Colon (tissue), 2 donors: ENCODE measurements around the gene WWOX.

ENCODE experiments used
- FAIRE-seq: peaks from 2 replicates; lab custom pipeline; 2012; peaks lifted over from hg19 to GRCh38; lab: Jason Lieb, UNC
- donor health status: control.
- donor health status: control.

WWOX gene

DNA sequence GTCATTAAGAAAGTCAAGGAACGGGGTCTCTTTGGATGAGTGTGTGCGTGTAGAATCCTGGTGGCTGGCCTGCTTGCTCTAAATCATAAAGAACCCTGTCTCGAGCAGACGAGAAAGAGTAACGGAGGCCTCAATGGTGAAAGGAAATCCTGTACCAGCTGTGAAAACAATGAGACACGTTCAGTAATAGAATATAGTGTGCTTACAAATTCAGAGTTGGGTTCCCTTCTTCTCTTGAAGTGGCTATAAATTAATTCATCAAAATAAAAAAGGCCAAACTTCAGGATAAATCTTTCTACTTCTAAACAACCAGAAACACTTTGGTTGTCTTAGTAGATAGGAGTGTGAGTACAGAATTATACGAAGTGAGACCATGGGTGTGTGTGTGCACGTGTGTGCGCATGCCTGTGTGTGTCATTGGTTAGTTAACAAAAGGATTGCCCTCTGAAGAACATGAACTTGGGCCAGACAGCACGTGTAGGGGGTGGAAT lies 48.5 kb downstream of the WWOX start:
- no peak for FAIRE-seq

- no peak for FAIRE-seq
Observed at GRCh38 chr16:78150233-78150632, 50.8 kb downstream of the WWOX start.

DNA sequence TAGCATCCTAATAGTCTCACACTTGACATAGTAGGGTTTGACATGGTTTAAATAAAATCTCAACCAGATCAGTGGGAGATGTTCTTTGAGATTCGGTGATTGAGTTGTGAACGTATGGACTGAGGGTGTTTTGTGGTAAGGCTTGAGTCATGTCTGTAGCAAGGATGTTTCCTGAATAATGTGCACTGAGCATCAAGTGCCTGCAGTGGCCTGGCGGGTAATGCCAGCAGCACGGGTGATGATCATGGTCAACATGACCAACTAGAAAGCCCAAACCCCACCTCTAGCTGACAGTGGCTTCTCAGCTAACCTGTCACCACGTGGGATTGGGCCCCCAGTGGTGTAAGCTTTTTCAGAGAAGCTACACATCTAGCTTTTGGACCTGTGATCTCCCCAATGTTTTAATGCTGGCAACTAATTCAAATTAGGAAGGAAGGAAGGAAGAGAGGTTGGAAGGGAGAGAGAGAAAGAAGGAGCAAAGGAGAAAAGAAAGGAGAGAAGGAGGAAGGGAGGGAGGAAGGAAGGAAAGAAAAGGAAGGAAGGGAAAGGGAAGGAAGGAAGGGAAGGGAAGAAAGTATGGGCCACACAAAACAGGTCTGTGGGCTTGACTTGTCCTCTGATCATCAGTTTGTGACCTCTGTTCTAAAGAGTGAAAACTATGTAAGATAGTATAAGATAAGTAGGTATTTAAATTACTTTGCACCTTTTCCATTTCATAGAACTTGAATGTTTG lies 55.4 kb downstream of the WWOX start:
- no peak for FAIRE-seq

GRCh38 chr16:78155791-78156345 lies 56.4 kb downstream of the WWOX start:
- FAIRE-seq: no peak

- FAIRE-seq: no peak
Observed at GRCh38 chr16:78161023-78161729, 61.7 kb downstream of the WWOX start.

GRCh38 chr16:78163772-78164670 lies 64.6 kb downstream of the WWOX start:
- no peak for FAIRE-seq

GRCh38 chr16:78170494-78170933 lies 71.1 kb downstream of the WWOX start:
- no peak for FAIRE-seq

- no peak for FAIRE-seq
Observed at GRCh38 chr16:78175287-78175686, 75.8 kb downstream of the WWOX start.

DNA sequence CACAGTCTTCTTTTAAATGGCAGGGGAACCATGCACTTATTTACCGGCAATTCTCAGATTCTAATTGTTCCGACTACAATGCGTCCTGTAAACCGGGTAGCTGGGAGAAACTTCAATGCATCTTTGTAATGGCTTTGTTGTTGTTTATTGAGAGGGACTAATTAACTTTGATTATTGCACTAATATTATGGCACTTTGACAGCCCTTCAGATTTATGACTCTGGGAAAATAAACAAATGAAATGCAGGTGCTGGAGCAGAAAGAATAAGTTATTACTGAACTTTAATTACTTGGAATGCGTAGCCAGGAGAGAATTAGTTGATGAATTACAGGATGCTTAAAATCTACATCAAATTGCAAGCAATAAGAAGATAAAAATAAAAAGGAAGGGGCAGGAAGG lies 77.0 kb downstream of the WWOX start:
- FAIRE-seq: no peak

- FAIRE-seq: no peak
Observed at GRCh38 chr16:78177218-78177617, 77.8 kb downstream of the WWOX start.

DNA sequence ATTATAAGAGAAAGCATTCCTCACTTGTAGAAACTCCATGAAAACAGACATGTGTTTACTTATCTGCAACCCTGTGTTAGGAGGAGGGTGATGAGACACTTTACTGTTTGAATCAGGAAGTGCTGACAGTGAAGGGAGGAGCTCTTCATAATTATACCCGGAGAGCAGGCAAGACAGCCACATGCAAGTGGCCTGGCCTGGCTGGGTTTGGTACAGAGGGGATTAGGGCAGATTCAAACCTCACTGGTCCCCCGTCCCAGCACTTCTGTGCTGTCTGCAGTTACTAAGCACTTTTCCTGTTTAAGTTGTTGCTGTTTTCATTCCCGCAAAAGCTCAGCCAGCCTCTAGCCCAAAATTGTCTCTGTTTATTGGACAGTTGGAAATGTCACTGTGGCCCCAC lies 78.5 kb downstream of the WWOX start:
- no peak for FAIRE-seq

DNA sequence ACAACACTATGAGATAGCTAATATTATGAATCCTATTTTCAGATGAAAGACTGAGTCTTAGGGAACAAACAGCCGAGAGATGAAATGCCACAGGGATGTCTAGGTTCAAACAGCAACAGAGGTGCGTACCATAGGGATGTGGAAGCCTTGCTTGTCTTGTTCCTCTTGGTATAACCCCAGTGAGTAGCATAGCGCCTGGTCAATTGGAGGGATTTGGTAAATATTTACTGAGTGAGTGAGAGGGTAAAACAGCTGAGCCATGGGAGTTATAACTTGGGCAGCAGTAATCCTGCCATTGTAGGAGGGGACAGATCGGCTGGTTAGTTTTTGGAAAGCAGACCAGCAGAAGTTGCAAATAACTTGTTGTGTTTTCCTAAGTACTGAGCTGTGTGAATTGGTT lies 80.2 kb downstream of the WWOX start:
- FAIRE-seq: no peak

DNA sequence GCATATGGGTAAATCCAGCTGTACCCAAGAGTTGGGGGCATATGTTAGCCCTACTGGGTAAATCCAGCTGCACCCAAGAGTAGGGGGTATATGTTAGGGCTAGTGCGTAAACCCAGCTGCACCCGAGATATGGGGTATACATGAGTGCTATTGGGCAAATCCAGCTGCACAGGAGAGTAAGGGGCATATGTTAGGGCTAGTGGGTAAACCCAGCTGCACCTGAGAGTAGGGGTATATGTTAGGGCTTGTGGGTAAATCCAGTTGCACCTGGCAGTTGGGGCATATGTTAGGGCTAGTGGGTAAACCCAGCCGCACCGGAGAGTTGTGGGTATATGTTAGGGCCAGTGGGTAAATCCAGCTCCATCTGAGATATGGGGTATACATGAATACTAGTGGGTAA lies 80.9 kb downstream of the WWOX start:
- FAIRE-seq: no peak

- no peak for FAIRE-seq
Observed at GRCh38 chr16:78183437-78184237, 84.2 kb downstream of the WWOX start.

- peak; percentile 60 for FAIRE-seq
Observed at GRCh38 chr16:78184238-78185183, 85.1 kb downstream of the WWOX start.

DNA sequence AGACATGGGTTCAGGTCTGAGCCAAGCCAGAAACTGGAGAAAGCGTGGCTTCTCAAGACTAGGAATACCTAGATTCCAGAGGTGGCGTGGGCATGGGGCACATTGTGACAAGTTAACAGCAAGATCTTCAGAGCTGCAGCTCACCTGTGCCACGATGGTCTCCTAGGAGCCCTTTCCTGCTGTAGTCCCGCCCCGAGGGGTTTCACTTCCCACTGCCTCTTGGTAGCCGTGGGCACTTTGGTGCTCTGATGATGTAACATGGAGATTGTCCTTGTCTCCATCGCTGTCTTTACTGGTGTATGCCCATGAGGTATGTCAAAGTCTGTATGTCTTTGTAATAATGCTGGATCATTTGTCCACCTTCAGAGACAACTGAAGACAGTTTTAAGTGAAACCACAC lies 89.7 kb downstream of the WWOX start:
- FAIRE-seq: no peak

DNA sequence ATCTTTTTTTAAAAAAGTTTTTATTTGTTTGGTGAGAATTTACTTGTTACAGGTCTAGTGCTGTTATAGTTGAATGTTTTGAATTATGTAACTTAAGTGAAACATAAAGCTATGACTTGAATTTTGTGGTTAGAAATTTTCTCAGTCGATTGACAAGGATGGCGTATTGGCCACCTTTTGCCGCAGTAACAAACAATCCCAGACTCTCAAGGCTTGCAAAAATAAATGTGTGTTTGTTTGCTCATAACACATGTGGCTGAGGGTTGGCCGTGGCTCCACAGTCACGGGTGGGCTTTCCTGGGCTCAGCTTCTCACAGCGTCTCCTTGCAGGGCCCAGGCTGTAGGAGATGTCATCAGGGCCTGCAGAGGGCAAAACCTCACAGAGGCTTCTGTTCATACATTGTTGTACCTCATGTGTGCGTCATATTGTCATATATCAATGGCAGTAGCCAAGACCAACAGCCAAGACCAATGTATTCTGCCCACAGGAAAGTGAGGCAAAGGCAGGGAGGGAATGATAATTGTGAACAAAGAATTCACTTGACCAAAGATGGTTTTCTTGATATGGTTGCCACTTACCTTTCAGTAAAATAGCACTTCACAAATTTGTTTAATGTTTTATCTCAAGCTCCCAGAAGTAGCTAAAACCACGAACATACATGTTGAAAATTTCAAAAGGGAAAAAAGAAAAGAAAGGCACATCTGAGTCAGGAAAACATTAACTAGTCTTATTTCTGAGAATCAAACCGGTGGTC lies 93.5 kb downstream of the WWOX start:
- FAIRE-seq: no peak

- FAIRE-seq: no peak
Observed at GRCh38 chr16:78194948-78195347, 95.5 kb downstream of the WWOX start.

- no peak for FAIRE-seq
Observed at GRCh38 chr16:78195797-78196196, 96.3 kb downstream of the WWOX start.

GRCh38 chr16:78196502-78196901 lies 97.0 kb downstream of the WWOX start:
- no peak for FAIRE-seq
